Tibial nerve (tissue), 4 donors: ENCODE data around the gene PRSS36. TPM values are rescaled to one million over a fixed set of nuclear protein-coding genes. Genes with fewer than 3 reads are reported as not detected.
"Not testable (repeated sequence)": the region's sequence is repeated elsewhere in the genome, so short reads cannot be mapped to it uniquely, and the experiment has no call there.

Experiments used
- DNase-seq, 2 donors: peaks; one replicate each; pipeline ENCODE4 v3.0.0-alpha.2; 2019; ENCODE audit warnings: low spot score in 2 of 2
- H3K27ac ChIP-seq, 4 donors: fragments of 200-600 bp; sonication (generic) in 3 of 4; one replicate each; pipeline ENCODE4 v1.5.1; 2017 to 2019; ENCODE audit warnings: mild to moderate bottlenecking in 1 of 4
- H3K27me3 ChIP-seq, 2 donors: fragments of 200-600 bp; sonication (generic) in 1 of 2; one replicate each; pipeline versions ENCODE4 v1.5.1 to v1.6.0; 2017 to 2019
- H3K36me3 ChIP-seq, 3 donors: fragments of 200-600 bp; sonication (generic); one replicate each; pipeline ENCODE4 v1.5.1; 2018 to 2019
- H3K4me1 ChIP-seq, 4 donors: fragments of 200-600 bp; sonication (generic) in 3 of 4; one replicate each; pipeline ENCODE4 v1.5.1; 2017 to 2019
- H3K4me3 ChIP-seq, 4 donors: fragments of 200-600 bp; sonication (generic) in 3 of 4; one replicate each; pipeline ENCODE4 v1.5.1; 2017 to 2019; ENCODE audit warnings: mild to moderate bottlenecking in 1 of 4, moderate library complexity in 1 of 4
- H3K9me3 ChIP-seq, 4 donors: fragments of 200-600 bp; sonication (generic) in 3 of 4; one replicate each; pipeline ENCODE4 v1.5.1; 2017 to 2019
- CTCF ChIP-seq, 5 experiments: fragments of 200-600 bp in 3 of 5; fragments of 450-650 bp in 2 of 5; sonication (generic) in 3 of 5; IDR thresholded peaks; one replicate each; pipeline ENCODE4 v1.5.1; 2016 to 2019; ENCODE audit warnings: antibody characterized with exemption in 5 of 5, mild to moderate bottlenecking in 3 of 5, moderate library complexity in 2 of 5
- EP300 ChIP-seq, 2 donors: sonication (generic); formaldehyde crosslinking; IDR thresholded peaks; one replicate each; pipeline ENCODE4 v1.6.1; 2017; ENCODE audit warnings: antibody characterized with exemption in 2 of 2, mild to moderate bottlenecking in 1 of 2
- POLR2A ChIP-seq, 2 donors: fragments of 450-650 bp; IDR thresholded peaks; one replicate each; pipeline ENCODE4 v1.6.1; 2017; ENCODE audit warnings: antibody characterized with exemption in 2 of 2, mild to moderate bottlenecking in 2 of 2, moderate library complexity in 2 of 2
- WGBS, 2 donors: methylation state at CpG; one replicate each; pipeline ENCODE4 v1.1.5; 2018; 5-methylcytosine and 5-hydroxymethylcytosine counted together
- total RNA-seq, 4 donors: library from RNA; depleted of rRNA; stranded (reverse); fragments of >200 nt; gene quantifications; one replicate each; pipeline ENCODE4 v1.1.0, GENCODE V29; 2016

Gene PRSS36
- total RNA-seq, 4 donors from 2014 or later, result 6.5 to 21.3 (median 10.8) TPM

GRCh38 chr16:31105677-31106213 is 44.1 kb downstream of the PRSS36 start:
- peak; percentile 80 to 90 for DNase-seq
- Histone ChIP-seq H3K27me3 (no peaks in the 10 kb centered on the region), H3K36me3 (peaks cover 0 to 15% (median 0%) of the 10 kb centered on the region in 3 donors), H3K27ac (peak overlapping the region; percentile 15 to 77 (median 42)), H3K4me1 (peaks cover 0 to 30% (median 15%) of the 10 kb centered on the region in 4 donors), H3K4me3 (peak overlapping the region in 2 of 4 donors; percentile 25 to 30), H3K9me3 (no peaks in the 10 kb centered on the region)
- WGBS, 2 donors, result 6 to 12% methylated on average over 33 of the region's 33 CpGs
- TF ChIP-seq CTCF (IDR thresholded peaks at IDR 0.05), result peak; percentile 84 to 92 (median 89)
- TF ChIP-seq EP300 (IDR thresholded peaks at IDR 0.05), result peak in 1 of 2 donors; percentile 59
- no peak for TF ChIP-seq POLR2A (IDR thresholded peaks at IDR 0.05)

GRCh38 chr16:31100876-31101641 is 48.8 kb downstream of the PRSS36 start:
- H3K9me3 ChIP-seq, H3K27ac ChIP-seq, H3K36me3 ChIP-seq, H3K4me1 ChIP-seq, DNase-seq, H3K4me3 ChIP-seq, H3K27me3 ChIP-seq: not testable (repeated sequence)
- 67 to 74% methylated on average over 13 of the region's 13 CpGs for WGBS, 2 donors

- Histone ChIP-seq H3K9me3 (peaks cover 0 to 8% (median 0%) of the 10 kb centered on the region in 4 donors), H3K27ac (no peak overlapping the region), H3K4me1 (peaks cover 0 to 9% (median 0%) of the 10 kb centered on the region in 4 donors), H3K4me3 (no peak overlapping the region), H3K27me3 (no peaks in the 10 kb centered on the region), H3K36me3 (no peaks in the 10 kb centered on the region)
- no peak for TF ChIP-seq EP300 (IDR thresholded peaks at IDR 0.05)
- TF ChIP-seq POLR2A (IDR thresholded peaks at IDR 0.05), result no peak
- TF ChIP-seq CTCF (IDR thresholded peaks at IDR 0.05), result no peak
- no peak for DNase-seq
- WGBS, 2 donors, result 44 to 67% methylated on average over 4 of the region's 4 CpGs
Measured at GRCh38 chr16:31099860-31100638, 49.8 kb downstream of the PRSS36 start.

GRCh38 chr16:31094424-31095120 is 55.3 kb downstream of the PRSS36 start, which contains the start of gene VKORC1:
Gene VKORC1 (minus strand): TSS chr16:31094797. CDS start chr16:31094729, 68 bp downstream.
- WGBS, 2 donors, result 1% methylated on average over 67 of the region's 69 CpGs
- Histone ChIP-seq H3K9me3 (no peaks in the 10 kb centered on the region), H3K27me3 (no peaks in the 10 kb centered on the region), H3K4me1 (peaks cover 0 to 29% (median 11%) of the 10 kb centered on the region in 4 donors), H3K36me3 (peaks cover 0 to 22% (median 0%) of the 10 kb centered on the region in 3 donors), H3K4me3 (peak within 1 kb of the TSS; percentile 69 to 82 (median 76)), H3K27ac (peak within 1 kb of the TSS; percentile 58 to 89 (median 84))
- peak; percentile 89 to 91 for DNase-seq
- TF ChIP-seq POLR2A (IDR thresholded peaks at IDR 0.05), result peak; percentile 5 to 75
- peak in 2 of 5 experiments; percentile 37 to 43 for TF ChIP-seq CTCF (IDR thresholded peaks at IDR 0.05)
- TF ChIP-seq EP300 (IDR thresholded peaks at IDR 0.05), result peak; percentile 64 to 93

- WGBS, 2 donors, result 0 to 1% methylated on average over 20 of the region's 20 CpGs
- peak overlapping the region; percentile 58 to 89 (median 84) for H3K27ac ChIP-seq
- H3K27me3 ChIP-seq, result no peaks in the 10 kb centered on the region
- H3K36me3 ChIP-seq, result peaks cover 0 to 27% (median 0%) of the 10 kb centered on the region in 3 donors
- H3K4me1 ChIP-seq, result peaks cover 0 to 29% (median 11%) of the 10 kb centered on the region in 4 donors
- H3K4me3 ChIP-seq, result peak overlapping the region; percentile 69 to 82 (median 76)
- H3K9me3 ChIP-seq, result no peaks in the 10 kb centered on the region
- TF ChIP-seq CTCF (IDR thresholded peaks at IDR 0.05) (no peak), EP300 (IDR thresholded peaks at IDR 0.05) (no peak)
- no peak for DNase-seq
Measured at GRCh38 chr16:31094088-31094423, 55.8 kb downstream of the PRSS36 start.
